ENCODE measurements around the gene GPR35.
"Not testable (repeated sequence)": the region's sequence is repeated elsewhere in the genome, so short reads cannot be mapped to it uniquely, and the experiment has no call there.

The GPR35 gene

GRCh38 chr2:240663546-240664190 is 38.4 kb downstream of the GPR35 start:
- no peak for DNase-seq (ENCODE audit: low spot score)

DNA sequence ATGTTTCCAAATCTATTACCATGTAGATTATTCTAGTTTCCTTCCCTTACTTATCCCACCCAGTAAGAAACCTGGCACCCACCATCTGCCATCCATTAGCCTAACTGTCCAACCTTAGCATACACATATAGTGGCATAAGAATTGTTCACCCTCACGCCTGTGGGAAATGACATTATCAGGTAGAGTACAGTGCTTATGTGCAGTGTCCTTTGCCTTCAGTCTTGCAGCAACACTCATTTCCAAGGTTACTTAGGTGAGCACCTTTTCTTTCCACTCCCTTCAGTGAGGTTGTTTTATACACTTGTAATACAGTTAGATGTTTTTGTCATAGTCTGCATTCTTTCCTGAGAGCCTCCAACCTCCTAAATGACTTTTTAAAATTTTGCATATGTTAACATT is 39.3 kb downstream of the GPR35 start:
- DNase-seq (ENCODE audit: low spot score), result no peak

GRCh38 chr2:240670402-240670801 is 45.1 kb downstream of the GPR35 start:
- no peak for DNase-seq (ENCODE audit: low spot score)

- DNase-seq (ENCODE audit: low spot score), result no peak
Measured at GRCh38 chr2:240670950-240671349, 45.7 kb downstream of the GPR35 start.

- DNase-seq (ENCODE audit: low spot score), result no peak
Measured at GRCh38 chr2:240672076-240672700, 46.9 kb downstream of the GPR35 start.

DNA sequence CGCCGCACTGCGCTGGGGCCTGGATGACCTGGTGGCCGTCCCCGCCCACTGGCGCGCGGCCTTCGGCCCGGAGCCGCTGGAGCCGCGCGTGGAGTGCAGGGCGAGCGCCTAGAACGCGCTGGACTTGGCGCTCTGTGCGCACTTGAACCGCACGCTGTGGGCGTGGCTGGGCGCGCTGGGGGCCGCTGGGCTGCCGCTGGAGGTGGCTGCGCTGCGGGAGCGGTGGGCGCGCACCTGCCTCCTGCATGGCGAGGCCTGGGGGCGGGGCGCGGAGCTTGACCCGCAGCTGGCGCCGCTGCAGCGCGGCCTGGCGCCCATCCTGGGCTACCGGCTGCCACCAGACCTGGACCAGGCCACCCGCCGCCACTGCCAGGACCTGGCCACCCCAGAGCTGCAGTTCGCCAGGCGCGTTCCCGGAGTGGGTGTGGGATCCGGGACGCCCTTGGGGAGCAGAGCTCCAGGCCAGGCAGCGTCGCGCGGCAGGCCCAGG is 47.5 kb downstream of the GPR35 start:
- no peak for DNase-seq (ENCODE audit: low spot score)

- not testable (repeated sequence) for DNase-seq (ENCODE audit: low spot score)
Measured at GRCh38 chr2:240674461-240675184, 49.3 kb downstream of the GPR35 start.

GRCh38 chr2:240675345-240675744 is 50.1 kb downstream of the GPR35 start:
- DNase-seq (ENCODE audit: low spot score), result not testable (repeated sequence)

GRCh38 chr2:240678043-240678442 is 52.8 kb downstream of the GPR35 start:
- not testable (repeated sequence) for DNase-seq (ENCODE audit: low spot score)

- not testable (repeated sequence) for DNase-seq (ENCODE audit: low spot score)
Measured at GRCh38 chr2:240678909-240679308, 53.6 kb downstream of the GPR35 start.

GRCh38 chr2:240680185-240680584 is 54.9 kb downstream of the GPR35 start:
- DNase-seq (ENCODE audit: low spot score), result not testable (repeated sequence)

All from CD4-positive, alpha-beta T cell treated with Interleukin-15 for 4 hours (primary cell).